DMS153 treated with DMSO at 0.1 percent for 48 hours (cell line): ENCODE data around the gene EPHA5.

Experiments used
- DNase-seq: peaks from one replicate; lab custom pipeline; 2025; ENCODE audit not compliant: unreplicated experiment; lab: John Stamatoyannopoulos, UW

EPHA5 gene

GRCh38 chr4:65635051-65635821, 35.1 kb downstream of the EPHA5 start:
- DNase-seq, result no peak

- DNase-seq, result no peak
Observed at GRCh38 chr4:65624651-65625050, 45.6 kb downstream of the EPHA5 start.

GRCh38 chr4:65623506-65623905, 46.8 kb downstream of the EPHA5 start:
- DNase-seq, result no peak

- no peak for DNase-seq
Observed at GRCh38 chr4:65617416-65617815, 52.9 kb downstream of the EPHA5 start.

GRCh38 chr4:65604515-65604914, 65.8 kb downstream of the EPHA5 start:
- no peak for DNase-seq

GRCh38 chr4:65600656-65601055, 69.6 kb downstream of the EPHA5 start:
- DNase-seq, result no peak

- DNase-seq, result no peak
Observed at GRCh38 chr4:65599340-65599739, 70.9 kb downstream of the EPHA5 start.

- DNase-seq, result no peak
Observed at GRCh38 chr4:65597697-65598096, 72.6 kb downstream of the EPHA5 start.

GRCh38 chr4:65592089-65592488, 78.2 kb downstream of the EPHA5 start:
- DNase-seq, result no peak

GRCh38 chr4:65589921-65590320, 80.4 kb downstream of the EPHA5 start:
- no peak for DNase-seq

- DNase-seq, result no peak
Observed at GRCh38 chr4:65589331-65589730, 81.0 kb downstream of the EPHA5 start.

GRCh38 chr4:65580551-65580950, 89.7 kb downstream of the EPHA5 start:
- DNase-seq, result no peak

- no peak for DNase-seq
Observed at GRCh38 chr4:65566473-65566872, 103.8 kb downstream of the EPHA5 start.

- no peak for DNase-seq
Observed at GRCh38 chr4:65561164-65561563, 109.1 kb downstream of the EPHA5 start.

GRCh38 chr4:65559270-65559669, 111.0 kb downstream of the EPHA5 start:
- no peak for DNase-seq

- no peak for DNase-seq
Observed at GRCh38 chr4:65552057-65552456, 118.2 kb downstream of the EPHA5 start.

- DNase-seq, result no peak
Observed at GRCh38 chr4:65550500-65550899, 119.8 kb downstream of the EPHA5 start.

GRCh38 chr4:65546882-65547416, 123.3 kb downstream of the EPHA5 start:
- no peak for DNase-seq

- DNase-seq, result no peak
Observed at GRCh38 chr4:65538571-65538970, 131.7 kb downstream of the EPHA5 start.

- no peak for DNase-seq
Observed at GRCh38 chr4:65535113-65535512, 135.2 kb downstream of the EPHA5 start.

- no peak for DNase-seq
Observed at GRCh38 chr4:65521666-65522065, 148.6 kb downstream of the EPHA5 start.

- no peak for DNase-seq
Observed at GRCh38 chr4:65515646-65516045, 154.6 kb downstream of the EPHA5 start.

GRCh38 chr4:65510976-65511375, 159.3 kb downstream of the EPHA5 start:
- DNase-seq, result no peak
